ENCODE data around the gene CYCS. TPM values are rescaled to one million over a fixed set of nuclear protein-coding genes. Genes with fewer than 3 reads are reported as not detected.
A peak's percentile ranks its signal among the peaks of the same experiment; 100 is the strongest.
"Not testable (repeated sequence)": the region's sequence is repeated elsewhere in the genome, so short reads cannot be mapped to it uniquely, and the experiment has no call there.

The CYCS gene
- total RNA-seq, 4 donors from 2014 or later, result 29.9 to 129 (median 66.8) TPM

DNA sequence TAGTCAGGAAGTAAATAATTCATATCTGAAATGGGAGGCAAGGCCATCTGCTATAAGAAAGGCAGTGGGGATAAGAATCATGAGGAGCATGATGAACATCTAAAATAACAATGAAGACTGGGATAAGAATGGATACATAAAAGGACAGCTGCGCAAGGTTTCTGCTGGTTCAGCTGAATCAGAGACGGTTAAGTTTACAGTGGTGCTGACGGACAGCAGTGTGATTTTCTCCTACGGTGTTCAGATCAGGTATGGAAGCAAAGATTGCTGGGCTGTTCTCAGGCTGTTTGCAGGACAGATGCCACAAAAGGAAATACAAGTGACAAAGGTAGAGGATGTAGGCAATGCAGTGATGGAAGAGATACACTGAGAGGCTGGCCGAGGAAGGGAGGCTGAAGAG lies 8.4 kb downstream of the CYCS start:
- intact Hi-C loops (cut with DNase I; ENCODE audit: low total_unique reads), result no loop called here

DNA sequence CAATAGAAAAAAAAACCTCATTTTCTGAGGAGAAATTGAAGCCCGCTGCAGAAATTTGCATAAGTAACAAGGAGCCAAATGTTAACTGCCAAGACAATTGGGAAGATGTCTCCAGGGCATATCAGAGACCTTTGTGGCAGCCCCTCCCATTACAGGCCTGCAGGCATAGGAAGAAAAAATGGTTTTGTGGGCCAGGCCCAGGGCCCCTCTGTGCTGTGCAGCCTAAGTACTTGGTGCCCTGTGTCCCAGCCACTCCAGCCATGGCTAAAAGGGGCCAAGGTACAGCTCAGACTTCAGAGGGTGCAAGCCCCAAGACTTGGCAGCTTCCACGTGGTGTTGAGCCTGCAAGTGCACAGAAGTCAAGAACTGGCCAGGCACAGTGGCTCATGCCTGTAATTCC lies 14.5 kb downstream of the CYCS start:
- in situ Hi-C loops (cut with MboI; ENCODE audit: low pct_ligation_motif_present in 1 of 4, low pct_unique_long_range_greater_than_20kb in 1 of 4, low sequenced_read_pairs in 3 of 4); H3K4me3 ChIP-seq; H3K27me3 ChIP-seq; H3K36me3 ChIP-seq; intact Hi-C loops (cut with DNase I; ENCODE audit: low total_unique reads); DNase-seq; H3K27ac ChIP-seq; H3K4me1 ChIP-seq; H3K9me3 ChIP-seq: not testable (repeated sequence)
- WGBS, 2 donors (ENCODE audit: low coverage in 1 of 2), result 71 to 89% methylated on average over 1 to 2 of the region's 2 CpGs

More for the DNA sequence above, 8.4 kb downstream of the CYCS start:
- Histone ChIP-seq H3K27me3 (no peaks in the 10 kb centered on the region), H3K27ac (peak overlapping the region in 1 of 4 donors; percentile 50), H3K36me3 (peaks cover 0 to 28% (median 12%) of the 10 kb centered on the region in 4 donors), H3K4me3 (no peak overlapping the region), H3K9me3 (no peaks in the 10 kb centered on the region), H3K4me1 (peaks cover 0 to 45% (median 12%) of the 10 kb centered on the region in 4 donors)
- no peak for DNase-seq
- in situ Hi-C loops (cut with MboI; ENCODE audit: low pct_ligation_motif_present in 1 of 4, low pct_unique_long_range_greater_than_20kb in 1 of 4, low sequenced_read_pairs in 3 of 4), result no loop called here
- TF ChIP-seq POLR2A (IDR thresholded peaks at IDR 0.05) (no peak), POLR2AphosphoS5 (IDR thresholded peaks at IDR 0.05) (no peak), EP300 (IDR thresholded peaks at IDR 0.05; ENCODE audit: low read depth) (no peak)
- TF ChIP-seq, protein P1, sequence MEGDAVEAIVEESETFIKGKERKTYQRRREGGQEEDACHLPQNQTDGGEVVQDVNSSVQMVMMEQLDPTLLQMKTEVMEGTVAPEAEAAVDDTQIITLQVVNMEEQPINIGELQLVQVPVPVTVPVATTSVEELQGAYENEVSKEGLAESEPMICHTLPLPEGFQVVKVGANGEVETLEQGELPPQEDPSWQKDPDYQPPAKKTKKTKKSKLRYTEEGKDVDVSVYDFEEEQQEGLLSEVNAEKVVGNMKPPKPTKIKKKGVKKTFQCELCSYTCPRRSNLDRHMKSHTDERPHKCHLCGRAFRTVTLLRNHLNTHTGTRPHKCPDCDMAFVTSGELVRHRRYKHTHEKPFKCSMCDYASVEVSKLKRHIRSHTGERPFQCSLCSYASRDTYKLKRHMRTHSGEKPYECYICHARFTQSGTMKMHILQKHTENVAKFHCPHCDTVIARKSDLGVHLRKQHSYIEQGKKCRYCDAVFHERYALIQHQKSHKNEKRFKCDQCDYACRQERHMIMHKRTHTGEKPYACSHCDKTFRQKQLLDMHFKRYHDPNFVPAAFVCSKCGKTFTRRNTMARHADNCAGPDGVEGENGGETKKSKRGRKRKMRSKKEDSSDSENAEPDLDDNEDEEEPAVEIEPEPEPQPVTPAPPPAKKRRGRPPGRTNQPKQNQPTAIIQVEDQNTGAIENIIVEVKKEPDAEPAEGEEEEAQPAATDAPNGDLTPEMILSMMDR (IDR thresholded peaks at IDR 0.05), result no peak
- 76 to 86% methylated on average over 5 of the region's 5 CpGs for whole genome bisulfite sequencing, 2 donors (ENCODE audit: low coverage in 1 of 2)

DNA sequence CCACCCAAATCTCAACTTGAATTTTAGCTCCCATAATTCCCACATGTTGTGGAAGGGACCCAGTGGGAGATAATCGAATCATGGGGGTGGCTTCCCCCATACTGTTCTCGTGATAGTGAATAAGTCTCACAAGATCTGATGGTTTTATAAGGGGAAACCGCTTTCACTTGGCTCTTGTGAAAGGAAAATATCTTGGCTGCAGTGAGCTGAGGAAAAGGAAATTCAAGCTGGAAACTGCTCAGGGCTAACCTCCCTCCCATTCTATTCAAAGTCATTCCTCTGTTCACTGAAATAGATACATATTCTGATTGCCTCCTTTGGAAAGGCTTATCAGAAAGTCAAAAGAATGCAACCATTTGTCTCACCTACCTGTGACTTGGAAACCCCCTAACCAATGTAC lies 15.8 kb downstream of the CYCS start:
- Histone ChIP-seq H3K9me3 (no peaks in the 10 kb centered on the region), H3K27ac (no peak overlapping the region), H3K4me3 (no peak overlapping the region), H3K36me3 (no peaks in the 10 kb centered on the region), H3K27me3 (no peaks in the 10 kb centered on the region), H3K4me1 (no peaks in the 10 kb centered on the region)
- DNase-seq, result no peak
- in situ Hi-C loops (cut with MboI; ENCODE audit: low pct_ligation_motif_present in 1 of 4, low pct_unique_long_range_greater_than_20kb in 1 of 4, low sequenced_read_pairs in 3 of 4), result no loop called here
- intact Hi-C loops (cut with DNase I; ENCODE audit: low total_unique reads), result no loop called here
- 67 to 80% methylated on average over 1 to 3 of the region's 3 CpGs for WGBS, 2 donors (ENCODE audit: low coverage in 1 of 2)
- TF ChIP-seq POLR2AphosphoS5 (IDR thresholded peaks at IDR 0.05) (no peak), EP300 (IDR thresholded peaks at IDR 0.05; ENCODE audit: low read depth) (no peak), POLR2A (IDR thresholded peaks at IDR 0.05) (no peak)
- TF ChIP-seq, protein P1 (IDR thresholded peaks at IDR 0.05), result no peak

DNA sequence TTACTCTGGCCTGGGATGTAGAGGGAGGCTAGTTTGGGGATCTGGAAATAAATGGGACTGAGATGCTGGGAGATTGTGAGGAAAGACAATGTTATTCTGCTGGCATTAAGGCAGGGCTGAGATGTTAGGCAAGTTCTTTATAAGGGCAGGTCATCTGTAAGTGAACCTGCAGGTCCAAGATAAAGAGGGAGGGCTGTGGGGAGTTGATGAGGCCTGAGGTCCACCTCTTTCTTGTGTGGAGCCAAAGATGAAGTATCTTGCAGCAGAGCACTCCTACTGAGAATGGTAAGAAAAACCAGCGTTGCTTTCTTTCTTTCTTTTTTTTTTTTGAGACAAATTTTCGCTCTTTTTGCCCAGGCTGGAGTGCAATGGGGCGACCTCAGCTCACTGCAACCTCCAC lies 19.1 kb downstream of the CYCS start:
- Histone ChIP-seq H3K27me3 (no peaks in the 10 kb centered on the region), H3K4me1 (no peaks in the 10 kb centered on the region), H3K36me3 (no peaks in the 10 kb centered on the region), H3K9me3 (no peaks in the 10 kb centered on the region), H3K4me3 (no peak overlapping the region), H3K27ac (no peak overlapping the region)
- TF ChIP-seq POLR2AphosphoS5 (IDR thresholded peaks at IDR 0.05) (no peak), POLR2A (IDR thresholded peaks at IDR 0.05) (no peak), EP300 (IDR thresholded peaks at IDR 0.05; ENCODE audit: low read depth) (no peak)
- TF ChIP-seq, protein P1 (IDR thresholded peaks at IDR 0.05), result no peak
- in situ Hi-C loops (cut with MboI; ENCODE audit: low pct_ligation_motif_present in 1 of 4, low pct_unique_long_range_greater_than_20kb in 1 of 4, low sequenced_read_pairs in 3 of 4), result no loop called here
- intact Hi-C loops (cut with DNase I; ENCODE audit: low total_unique reads), result no loop called here
- no peak for DNase-seq
- WGBS, 2 donors (ENCODE audit: low coverage in 1 of 2), result 84 to 89% methylated on average over 3 of the region's 3 CpGs

DNA sequence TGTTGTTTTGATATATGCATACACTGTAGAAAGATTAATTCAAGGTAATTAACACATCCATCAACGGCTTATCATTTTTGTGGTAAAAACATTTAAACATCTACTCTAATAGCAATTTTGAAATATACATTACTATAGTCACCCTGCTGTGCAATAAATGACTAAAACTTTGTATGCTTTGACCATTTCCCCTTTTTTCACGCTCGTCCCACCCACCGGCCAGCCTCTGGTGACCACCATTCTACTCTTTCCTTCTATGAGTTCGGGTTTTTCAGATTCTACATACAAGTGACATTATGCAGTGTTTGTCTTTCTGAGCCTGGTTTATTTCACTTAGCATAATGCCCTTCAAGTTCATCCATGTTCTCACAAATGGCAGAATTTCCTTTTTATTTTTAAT lies 21.3 kb downstream of the CYCS start:
- Histone ChIP-seq H3K36me3 (no peaks in the 10 kb centered on the region), H3K4me1 (no peaks in the 10 kb centered on the region), H3K27me3 (no peaks in the 10 kb centered on the region), H3K4me3 (no peak overlapping the region), H3K9me3 (no peaks in the 10 kb centered on the region), H3K27ac (no peak overlapping the region)
- 73 to 83% methylated on average over 5 of the region's 5 CpGs for WGBS, 2 donors (ENCODE audit: low coverage in 1 of 2)
- DNase-seq, result no peak
- intact Hi-C loops (cut with DNase I; ENCODE audit: low total_unique reads) (no loop called here), in situ Hi-C loops (cut with MboI; ENCODE audit: low pct_ligation_motif_present in 1 of 4, low pct_unique_long_range_greater_than_20kb in 1 of 4, low sequenced_read_pairs in 3 of 4) (no loop called here)
- TF ChIP-seq POLR2AphosphoS5 (IDR thresholded peaks at IDR 0.05), result no peak
